22Rv1 (cell line): ENCODE measurements around the gene ANAPC1.

ENCODE experiments used
- ZFX ChIP-seq: fragments of 450-650 bp; IDR thresholded peaks from 2 replicates; pipeline ENCODE4 v1.6.1; 2017; ENCODE audit warnings: antibody characterized with exemption, borderline replicate concordance
- TF ChIP-seq, protein P1 (sequence below): fragments of 450-650 bp; IDR thresholded peaks from 2 replicates; pipeline ENCODE4 v1.5.1; 2017; ENCODE audit warnings: mild to moderate bottlenecking

DNA sequence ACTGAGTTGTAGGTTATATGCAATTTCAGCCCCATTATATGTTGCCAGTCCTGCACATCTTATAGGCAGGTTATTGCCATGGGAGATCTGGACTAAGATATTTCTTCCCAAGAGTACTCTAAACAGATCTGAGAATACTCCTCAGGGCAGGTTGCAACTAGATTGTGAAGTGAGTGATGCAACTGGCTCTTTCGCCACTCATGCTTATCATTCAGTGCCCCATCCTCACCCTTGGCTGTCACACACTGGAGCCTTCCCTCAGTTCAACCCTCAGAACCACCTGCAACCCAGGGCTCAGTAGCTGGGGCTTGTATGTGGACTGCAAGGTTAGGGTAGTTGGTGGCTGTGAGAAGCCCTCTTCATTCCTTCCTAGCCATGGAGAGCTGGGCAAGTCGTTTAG lies 28.6 kb upstream of the ANAPC1 start:
- TF ChIP-seq, protein P1, sequence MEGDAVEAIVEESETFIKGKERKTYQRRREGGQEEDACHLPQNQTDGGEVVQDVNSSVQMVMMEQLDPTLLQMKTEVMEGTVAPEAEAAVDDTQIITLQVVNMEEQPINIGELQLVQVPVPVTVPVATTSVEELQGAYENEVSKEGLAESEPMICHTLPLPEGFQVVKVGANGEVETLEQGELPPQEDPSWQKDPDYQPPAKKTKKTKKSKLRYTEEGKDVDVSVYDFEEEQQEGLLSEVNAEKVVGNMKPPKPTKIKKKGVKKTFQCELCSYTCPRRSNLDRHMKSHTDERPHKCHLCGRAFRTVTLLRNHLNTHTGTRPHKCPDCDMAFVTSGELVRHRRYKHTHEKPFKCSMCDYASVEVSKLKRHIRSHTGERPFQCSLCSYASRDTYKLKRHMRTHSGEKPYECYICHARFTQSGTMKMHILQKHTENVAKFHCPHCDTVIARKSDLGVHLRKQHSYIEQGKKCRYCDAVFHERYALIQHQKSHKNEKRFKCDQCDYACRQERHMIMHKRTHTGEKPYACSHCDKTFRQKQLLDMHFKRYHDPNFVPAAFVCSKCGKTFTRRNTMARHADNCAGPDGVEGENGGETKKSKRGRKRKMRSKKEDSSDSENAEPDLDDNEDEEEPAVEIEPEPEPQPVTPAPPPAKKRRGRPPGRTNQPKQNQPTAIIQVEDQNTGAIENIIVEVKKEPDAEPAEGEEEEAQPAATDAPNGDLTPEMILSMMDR: no peak
- no peak for TF ChIP-seq ZFX
